Endothelial cell of umbilical vein (primary cell): ENCODE data around the gene U2AF2. TPM values are rescaled to one million over a fixed set of nuclear protein-coding genes. Genes with fewer than 3 reads are reported as not detected.

Experiments used
- BruUV-seq: library from RNA; stranded (reverse); fragments of 400-500 nt; replicated peaks from 2 replicates; lab custom pipeline; 2021; lab: Mats Ljungman, UMichigan
- CTCF ChIA-PET: fragments of 300-600, 350-600 bp; sonication (Branson Sonifier 250); formaldehyde crosslinking; loops from one replicate; lab custom pipeline; 2021; ENCODE audit warnings: antibody characterized with exemption, inconsistent platforms; lab: Charles Lee
- POLR2A ChIA-PET: fragments of 300-600, 350-600 bp; sonication (Branson Sonifier 250); formaldehyde crosslinking; loops from one replicate; lab custom pipeline; 2021; ENCODE audit warnings: antibody characterized with exemption, inconsistent platforms; lab: Charles Lee
- DNase-seq: peaks from one replicate; pipeline ENCODE4 v3.0.0-alpha.2; 2011; ENCODE audit warnings: low read depth, low spot score
- FAIRE-seq: peaks from 2 replicates; lab custom pipeline; 2011; peaks lifted over from hg19 to GRCh38; lab: Jason Lieb, UNC
- H2AFZ ChIP-seq: 2 replicates; pipeline ENCODE4 v1.6.0; 2012; ENCODE audit warnings: low read depth, low read length, control low read depth, inconsistent platforms
- H3K27ac ChIP-seq: 2 replicates; pipeline ENCODE4 v1.5.1; 2011; ENCODE audit warnings: low read depth, mild to moderate bottlenecking, control low read depth, low read length, moderate library complexity; ENCODE audit not compliant: insufficient read depth
- H3K27me3 ChIP-seq, 2 experiments: 2 replicates each; pipeline versions ENCODE4 v1.6.0 to v1.6.1; 2011; ENCODE audit warnings: low read length in 2 of 2, mixed read lengths in 1 of 2; ENCODE audit not compliant: control insufficient read depth in 2 of 2, insufficient read depth in 2 of 2
- H3K36me3 ChIP-seq, 2 experiments: 2 replicates in 1 of 2; 3 replicates in 1 of 2; pipeline ENCODE4 v1.5.1; 2011; ENCODE audit warnings: low read length in 2 of 2, mild to moderate bottlenecking in 1 of 2, moderate library complexity in 1 of 2; ENCODE audit not compliant: control insufficient read depth in 2 of 2, insufficient read depth in 2 of 2; ENCODE audit errors: extremely low read depth in 1 of 2
- H3K4me1 ChIP-seq: 3 replicates; pipeline ENCODE4 v1.5.1; 2011; ENCODE audit warnings: mild to moderate bottlenecking, low read length; ENCODE audit not compliant: control insufficient read depth, insufficient read depth; ENCODE audit errors: extremely low read depth
- H3K4me2 ChIP-seq: 2 replicates; pipeline ENCODE4 v1.6.1; 2011; ENCODE audit warnings: low read length, control low read depth, mixed read lengths; ENCODE audit not compliant: insufficient read depth
- H3K4me3 ChIP-seq, 3 experiments: fragments of 200-600 bp in 1 of 3; sonication (generic), shearing (Covaris generic) in 1 of 3; replicated peaks in 1 of 3; 2 replicates each; pipeline ENCODE4 v1.5.1; 2011 to 2016; ENCODE audit warnings: control low read depth in 3 of 3, low read length in 3 of 3, mild to moderate bottlenecking in 2 of 3, inconsistent platforms in 1 of 3, low read depth in 1 of 3, moderate library complexity in 1 of 3; ENCODE audit not compliant: insufficient read depth in 1 of 3
- H3K79me2 ChIP-seq: 2 replicates; pipeline ENCODE4 v1.6.0; 2012; ENCODE audit warnings: low read length, inconsistent platforms; ENCODE audit not compliant: control insufficient read depth, insufficient read depth
- H3K9ac ChIP-seq: replicated peaks from 2 replicates; pipeline ENCODE3; 2011; ENCODE audit warnings: low read length, control low read depth; ENCODE audit not compliant: insufficient read depth; ENCODE audit errors: extremely low read depth
- H3K9me1 ChIP-seq: replicated peaks from 3 replicates; pipeline ENCODE4 v1.6.0; 2011; ENCODE audit warnings: mild to moderate bottlenecking, low read length; ENCODE audit not compliant: control insufficient read depth, insufficient read depth; ENCODE audit errors: extremely low read depth
- H3K9me3 ChIP-seq: replicated peaks from 2 replicates; pipeline ENCODE4 v1.5.1; 2012; ENCODE audit warnings: low read length, inconsistent platforms; ENCODE audit not compliant: control insufficient read depth, insufficient read depth
- H4K20me1 ChIP-seq: replicated peaks from 2 replicates; pipeline ENCODE3; 2011; ENCODE audit warnings: mild to moderate bottlenecking, low read length; ENCODE audit not compliant: control insufficient read depth, insufficient read depth; ENCODE audit errors: extremely low read depth
- FOS ChIP-seq: IDR thresholded peaks from 2 replicates; pipeline ENCODE4 v1.6.1; 2011; ENCODE audit warnings: mild to moderate bottlenecking, low read length, moderate library complexity, borderline replicate concordance; ENCODE audit not compliant: insufficient read depth
- MAX ChIP-seq: IDR thresholded peaks from 2 replicates; pipeline ENCODE4 v1.6.1; 2011; ENCODE audit not compliant: insufficient read depth, insufficient read length
- MYC ChIP-seq: IDR thresholded peaks from one replicate; pipeline ENCODE4 v1.6.1; 2011; ENCODE audit warnings: mild to moderate bottlenecking, low read depth, low read length
- dilution Hi-C: fragments of 300-500 bp; cut with MboI; formaldehyde crosslinking; loops from one replicate; pipeline ENCODE4 v1.15.0; 2019; ENCODE audit warnings: low sequenced_read_pairs; ENCODE audit not compliant: extremely low pct_ligation_motif_present
- intact Hi-C: fragments of 100-400 bp; cut with micrococcal nuclease; formaldehyde crosslinking; loops from one replicate; pipeline ENCODE4 v1.10.0; 2022
- polyA plus RNA-seq, 4 experiments: library from polyadenylated mRNA; depleted of rRNA in 3 of 4; stranded (reverse) in 3 of 4; unstranded in 1 of 4; fragments of >200 nt; gene quantifications; 2 replicates each; pipeline versions ENCODE4 v1.2.1 to v1.2.3, GENCODE V29; 2011 to 2012; ENCODE audit warnings: missing spikeins in 1 of 4
- total RNA-seq: library from RNA; stranded (reverse); gene quantifications from 2 replicates; pipeline ENCODE4 v1.2.3, GENCODE V29; 2021

The U2AF2 gene
- total and polyA plus RNA-seq, 2 donors (not counting 3 experiments of a cell fraction or from before 2014, with no cell fraction given) = 183 to 259 TPM

GRCh38 chr19:55692681-55693081, 37.8 kb downstream of the U2AF2 start:
- intact Hi-C loops = no loop called here
- TF ChIP-seq FOS (no peak), MAX (no peak)
- no peak for FAIRE-seq
- ChIA-PET POLR2A (interaction anchor here (0.6 kb wide), 1 partner anchor 448 kb away, joined by 3 read pairs; the partner anchor contains the start of gene ZNF444), CTCF (no interaction called here)
- no peak overlapping the region for H3K4me3 ChIP-seq
- no TSS peak for BruUV-seq
- no peaks in the 10 kb centered on the region for H3K79me2 ChIP-seq
- H3K36me3 ChIP-seq = peaks cover 4 to 58% of the 10 kb centered on the region in 2 experiments
- no peaks in the 10 kb centered on the region for H4K20me1 ChIP-seq
- H3K9me3 ChIP-seq = no peaks in the 10 kb centered on the region
- H2AFZ ChIP-seq = no peak overlapping the region
- H3K9ac ChIP-seq = no peak overlapping the region
- dilution Hi-C loops = no loop called here
- H3K27me3 ChIP-seq = no peaks in the 10 kb centered on the region
- no peak for DNase-seq
- H3K4me1 ChIP-seq = no peaks in the 10 kb centered on the region
- no peak overlapping the region for H3K27ac ChIP-seq
- H3K4me2 ChIP-seq = no peak overlapping the region
- H3K9me1 ChIP-seq = no peaks in the 10 kb centered on the region

DNA sequence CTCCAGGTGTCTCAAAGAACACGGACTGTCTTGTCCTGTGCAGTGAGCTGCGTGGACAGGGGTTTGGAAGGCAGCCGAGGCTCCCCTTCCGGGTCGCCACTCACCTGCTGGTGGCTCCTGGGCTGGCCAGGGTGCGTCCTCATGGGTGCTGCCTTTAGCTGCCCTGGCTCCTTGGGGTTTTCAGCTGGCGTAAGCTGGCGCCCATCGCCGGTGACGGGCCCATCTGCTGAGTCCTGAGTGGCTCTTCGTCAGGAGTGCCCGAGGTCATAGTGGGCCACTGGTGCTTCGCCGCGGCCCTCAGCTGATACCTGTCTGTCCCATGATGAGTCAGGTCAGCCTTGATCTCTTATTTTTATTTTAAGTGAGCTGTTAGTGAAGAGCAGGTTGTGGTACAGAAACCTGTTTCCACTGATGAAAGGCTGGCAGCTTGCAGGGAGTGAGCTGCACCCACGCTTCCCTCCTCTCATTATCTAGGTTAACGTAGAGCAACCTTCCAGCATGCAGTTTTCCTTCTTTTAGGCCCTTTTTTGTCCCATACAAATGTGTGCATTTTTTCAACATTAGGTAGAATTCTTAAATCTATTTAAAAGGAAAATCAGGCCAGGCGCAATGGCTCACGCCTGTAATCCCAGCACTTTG, 38.6 kb downstream of the U2AF2 start:
- peaks cover 4 to 53% of the 10 kb centered on the region in 2 experiments for H3K36me3 ChIP-seq
- H3K4me3 ChIP-seq = no peak overlapping the region
- intact Hi-C loops = no loop called here
- H3K4me2 ChIP-seq = no peak overlapping the region
- no peaks in the 10 kb centered on the region for H3K79me2 ChIP-seq
- TF ChIP-seq MYC = no peak
- dilution Hi-C loops = no loop called here
- H3K27ac ChIP-seq = no peak overlapping the region
- no peak overlapping the region for H3K9ac ChIP-seq
- DNase-seq (no peak), FAIRE-seq (no peak)
- POLR2A ChIA-PET = interaction anchor here (0.6 kb wide), 1 partner anchor 448 kb away, joined by 3 read pairs; the partner anchor contains the start of gene ZNF444
- BruUV-seq = no TSS peak
- H3K4me1 ChIP-seq = no peaks in the 10 kb centered on the region
- no peak overlapping the region for H2AFZ ChIP-seq
- no peaks in the 10 kb centered on the region for H4K20me1 ChIP-seq
- H3K9me1 ChIP-seq = no peaks in the 10 kb centered on the region
- CTCF ChIA-PET = interaction anchor here (0.7 kb wide), 1 partner anchor 27 kb away, joined by 5 read pairs; no protein-coding TSS in a partner anchor
- H3K9me3 ChIP-seq = no peaks in the 10 kb centered on the region
- no peaks in the 10 kb centered on the region for H3K27me3 ChIP-seq
